Right cardiac atrium (tissue), 5 donors: ENCODE data around the gene AFF4. TPM values are rescaled to one million over a fixed set of nuclear protein-coding genes. Genes with fewer than 3 reads are reported as not detected.

Experiments
- ATAC-seq, 2 donors: fragments of 200-7000 bp; cut with Tn5 transposase; one replicate each; pipeline versions ENCODE4 v1.8.0 to v1.9.1; 2020; ENCODE audit warnings: moderate library complexity in 2 of 2, mild to moderate bottlenecking in 1 of 2
- DNase-seq, 3 donors: peaks; one replicate each; pipeline ENCODE4 v3.0.0-alpha.2; 2020
- H3K27ac ChIP-seq: one replicate; pipeline ENCODE4 v1.5.1; 2013; ENCODE audit warnings: mild to moderate bottlenecking, low read length, control low read depth, moderate library complexity
- H3K27me3 ChIP-seq: one replicate; pipeline ENCODE4 v1.6.1; 2013; ENCODE audit not compliant: control insufficient read depth, insufficient read depth
- H3K4me1 ChIP-seq: one replicate; pipeline ENCODE4 v1.6.1; 2013; ENCODE audit warnings: low read length; ENCODE audit not compliant: control insufficient read depth, insufficient read depth
- H3K4me3 ChIP-seq: one replicate; pipeline ENCODE4 v1.5.1; 2013; ENCODE audit warnings: low read length, control low read depth
- H3K9me3 ChIP-seq: one replicate; pipeline ENCODE4 v1.6.1; 2013; ENCODE audit warnings: low read length; ENCODE audit not compliant: control insufficient read depth
- WGBS: extraction: QIAGEN DNeasy Blood & Tissue Kit; methylation state at CpG from one replicate; pipeline ENCODE4 v1.1.7; 2013; 5-methylcytosine and 5-hydroxymethylcytosine counted together
- intact Hi-C, 4 donors: fragments of 100-400 bp; cut with DNase I; formaldehyde crosslinking; loops; one replicate each; pipeline versions ENCODE4 v1.11.0 to v1.14.0; 2022 to 2023
- polyA plus RNA-seq: library from polyadenylated mRNA; stranded (reverse); fragments of 200-250 nt; gene quantifications from one replicate; pipeline ENCODE4 v1.2.3, GENCODE V29; 2013
- total RNA-seq, 4 donors: library from RNA; stranded (reverse); fragmentation: NEBNext Ultra II Directional; extraction: Animal tissue kit (Norgen Biotek cat#: 25700); gene quantifications; one replicate each; pipeline ENCODE4 v1.2.1, GENCODE V29; 2021
- donor health status: healthy with polysubstance abuse.
- donor health status: DM: no; HTN: yes; CAD: no.
- donor health status: DM: no; HTN: no; CAD: no.
- donor health status: DM: no; HTN: yes; CAD: no; lungs with severe emphysema.
- donor health status: DM: yes; HTN: yes; CAD: no.

AFF4 gene
- total and polyA plus RNA-seq, 5 donors = 8.3 to 61.0 (median 39.1) TPM

GRCh38 chr5:132886064-132886823, 77.2 kb downstream of the AFF4 start:
- ATAC-seq = no peak
- H3K27ac ChIP-seq = no peak overlapping the region
- intact Hi-C loops = no loop called here

GRCh38 chr5:132884548-132884947, 78.9 kb downstream of the AFF4 start:
- Histone ChIP-seq H3K27me3 (no peaks in the 10 kb centered on the region), H3K4me1 (no peaks in the 10 kb centered on the region), H3K4me3 (no peak overlapping the region), H3K9me3 (no peaks in the 10 kb centered on the region), H3K27ac (no peak overlapping the region)
- DNase-seq (no peak), ATAC-seq (no peak)
- WGBS = 71% methylated on average over 2 of the region's 2 CpGs
- intact Hi-C loops = loop anchor here in 1 of 4 donors (5.0 kb wide), 1 partner anchor 52 kb away; the partner anchor contains the start of gene SHROOM1

More at GRCh38 chr5:132886064-132886823, 77.2 kb downstream of the AFF4 start:
- DNase-seq = no peak
- Histone ChIP-seq H3K4me3 (no peak overlapping the region), H3K4me1 (no peaks in the 10 kb centered on the region), H3K9me3 (no peaks in the 10 kb centered on the region), H3K27me3 (no peaks in the 10 kb centered on the region)
- WGBS = 92% methylated on average over 11 of the region's 11 CpGs

GRCh38 chr5:132883261-132883834, 80.1 kb downstream of the AFF4 start:
- Histone ChIP-seq H3K27ac (no peak overlapping the region), H3K4me1 (no peaks in the 10 kb centered on the region), H3K27me3 (no peaks in the 10 kb centered on the region), H3K4me3 (no peak overlapping the region), H3K9me3 (no peaks in the 10 kb centered on the region)
- 33% methylated on average over 2 of the region's 2 CpGs for WGBS
- ATAC-seq (peak; percentile 78 to 86), DNase-seq (peak in 2 of 3 donors; percentile 34 to 48)
- intact Hi-C loops = loop anchor here in 1 of 4 donors (5.0 kb wide), 1 partner anchor 51 kb away; the partner anchor contains the start of gene SHROOM1

GRCh38 chr5:132877938-132878337, 85.5 kb downstream of the AFF4 start:
- Histone ChIP-seq H3K4me1 (peaks cover 5% of the 10 kb centered on the region), H3K27ac (peak overlapping the region; percentile 76), H3K27me3 (no peaks in the 10 kb centered on the region), H3K9me3 (no peaks in the 10 kb centered on the region), H3K4me3 (no peak overlapping the region)
- 53% methylated on average over 3 of the region's 3 CpGs for whole genome bisulfite sequencing
- intact Hi-C loops = no loop called here
- peak; percentile 61 to 77 for ATAC-seq
- DNase-seq = peak in 1 of 3 donors; percentile 45

- DNase-seq = no peak
- Histone ChIP-seq H3K9me3 (no peaks in the 10 kb centered on the region), H3K4me1 (peaks cover 5% of the 10 kb centered on the region), H3K27ac (peak overlapping the region; percentile 76), H3K27me3 (no peaks in the 10 kb centered on the region), H3K4me3 (no peak overlapping the region)
- 64% methylated on average over 2 of the region's 2 CpGs for WGBS
- peak in 1 of 2 donors; percentile 32 for ATAC-seq
- intact Hi-C loops = no loop called here
Observed at GRCh38 chr5:132877466-132877865, 86.0 kb downstream of the AFF4 start.

- Histone ChIP-seq H3K9me3 (no peaks in the 10 kb centered on the region), H3K4me3 (no peak overlapping the region), H3K4me1 (peaks cover 5% of the 10 kb centered on the region), H3K27ac (no peak overlapping the region), H3K27me3 (no peaks in the 10 kb centered on the region)
- no peak for ATAC-seq
- 90% methylated on average over 1 of the region's 1 CpG for WGBS
- intact Hi-C loops = no loop called here
- DNase-seq = no peak
Observed at GRCh38 chr5:132876020-132876759, 87.2 kb downstream of the AFF4 start.

- DNase-seq (no peak), ATAC-seq (peak in 1 of 2 donors; percentile 16)
- intact Hi-C loops = no loop called here
- no peaks in the 10 kb centered on the region for H3K9me3 ChIP-seq
- 89% methylated on average over 3 of the region's 3 CpGs for WGBS
- no peaks in the 10 kb centered on the region for H3K27me3 ChIP-seq
- H3K4me3 ChIP-seq = no peak overlapping the region
- peak overlapping the region; percentile 69 for H3K27ac ChIP-seq
- H3K4me1 ChIP-seq = peaks cover 5% of the 10 kb centered on the region
Observed at GRCh38 chr5:132873930-132874271, 89.5 kb downstream of the AFF4 start.

GRCh38 chr5:132873119-132873929, 90.1 kb downstream of the AFF4 start, which contains the start of gene LEAP2:
TSS of gene LEAP2 (plus strand) at chr5:132873668. CDS start at chr5:132873695, 27 bp downstream.
- Histone ChIP-seq H3K27me3 (no peaks in the 10 kb centered on the region), H3K9me3 (no peaks in the 10 kb centered on the region), H3K27ac (peak within 1 kb of the TSS; percentile 69), H3K4me3 (no peak within 1 kb of the TSS), H3K4me1 (peaks cover 5% of the 10 kb centered on the region)
- ATAC-seq (peak; percentile 4 to 19), DNase-seq (no peak)
- intact Hi-C loops = no loop called here
- 54% methylated on average over 6 of the region's 6 CpGs for WGBS

- Histone ChIP-seq H3K27ac (peak overlapping the region; percentile 30), H3K4me3 (no peak overlapping the region), H3K27me3 (no peaks in the 10 kb centered on the region), H3K9me3 (no peaks in the 10 kb centered on the region), H3K4me1 (peaks cover 2% of the 10 kb centered on the region)
- intact Hi-C loops = no loop called here
- 81% methylated on average over 1 of the region's 1 CpG for WGBS
- DNase-seq (no peak), ATAC-seq (no peak)
Observed at GRCh38 chr5:132872788-132873118, 90.7 kb downstream of the AFF4 start.

- 77% methylated on average over 5 of the region's 5 CpGs for WGBS
- intact Hi-C loops = no loop called here
- DNase-seq (no peak), ATAC-seq (no peak)
- Histone ChIP-seq H3K4me1 (peaks cover 2% of the 10 kb centered on the region), H3K9me3 (no peaks in the 10 kb centered on the region), H3K27ac (peak overlapping the region; percentile 69), H3K4me3 (no peak overlapping the region), H3K27me3 (no peaks in the 10 kb centered on the region)
Observed at GRCh38 chr5:132871459-132872284, 91.8 kb downstream of the AFF4 start.
